ENCODE results near the gene PREX1. TPM values are rescaled to one million over a fixed set of nuclear protein-coding genes. Genes with fewer than 3 reads are reported as not detected.
A peak's percentile ranks its signal among the peaks of the same experiment; 100 is the strongest.
"Not testable (repeated sequence)": the region's sequence is repeated elsewhere in the genome, so short reads cannot be mapped to it uniquely, and the experiment has no call there.

PREX1 gene
- total and polyA plus RNA-seq, 2 donors (not counting 1 experiment from before 2014, with no cell fraction given): 1.0 to 3.1 TPM

GRCh38 chr20:48875914-48876240 is 48.1 kb upstream of the PREX1 start:
- H3K4me2 ChIP-seq (ENCODE audit: extremely low read depth, insufficient read depth, low read length): no peak overlapping the region
- H3K79me2 ChIP-seq (ENCODE audit: control insufficient read depth, insufficient read depth, low read length): no peaks in the 10 kb centered on the region
- H3K9ac ChIP-seq (ENCODE audit: insufficient read depth, low read length): no peak overlapping the region
- H3K9me3 ChIP-seq (ENCODE audit: control insufficient read depth, insufficient read depth, low read depth, low read length): no peaks in the 10 kb centered on the region
- H3K4me3 ChIP-seq (replicated peaks in 1 of 4; ENCODE audit: control extremely low read depth in 1 of 4, insufficient read depth in 1 of 4, low read depth in 3 of 4, low read length in 4 of 4): no peak overlapping the region
- H3K4me1 ChIP-seq (ENCODE audit: control insufficient read depth, extremely low read depth, insufficient read depth, low read length): no peaks in the 10 kb centered on the region
- no peaks in the 10 kb centered on the region for H4K20me1 ChIP-seq (ENCODE audit: control insufficient read depth, extremely low read depth, insufficient read depth, low read length)
- H3K27me3 ChIP-seq (ENCODE audit: control insufficient read depth, insufficient read depth, low read length): no peaks in the 10 kb centered on the region
- H2AFZ ChIP-seq (ENCODE audit: low read length): no peak overlapping the region
- no peaks in the 10 kb centered on the region for H3K36me3 ChIP-seq (ENCODE audit: control insufficient read depth, insufficient read depth, low read length)
- H3K27ac ChIP-seq (ENCODE audit: insufficient read depth, low read length): no peak overlapping the region
- peak; percentile 5 to 13 for DNase-seq (ENCODE audit: low read depth in 2 of 2)
- TF ChIP-seq CTCF (conservative IDR thresholded peaks at IDR 0.05 in 1 of 2, IDR thresholded peaks at IDR 0.05 in 1 of 2; ENCODE audit: low read depth in 1 of 2, low read length in 2 of 2) (no peak), EZH2 (IDR thresholded peaks at IDR 0.05; ENCODE audit: low read length, missing control alignments) (no peak)

GRCh38 chr20:48875233-48875913 is 47.6 kb upstream of the PREX1 start:
- TF ChIP-seq CTCF (conservative IDR thresholded peaks at IDR 0.05 in 1 of 2, IDR thresholded peaks at IDR 0.05 in 1 of 2; ENCODE audit: low read depth in 1 of 2, low read length in 2 of 2) (no peak), EZH2 (IDR thresholded peaks at IDR 0.05; ENCODE audit: low read length, missing control alignments) (no peak)
- Histone ChIP-seq H3K4me1 (ENCODE audit: control insufficient read depth, extremely low read depth, insufficient read depth, low read length) (no peaks in the 10 kb centered on the region), H3K9me3 (ENCODE audit: control insufficient read depth, insufficient read depth, low read depth, low read length) (no peaks in the 10 kb centered on the region), H3K4me2 (ENCODE audit: extremely low read depth, insufficient read depth, low read length) (no peak overlapping the region), H2AFZ (ENCODE audit: low read length) (no peak overlapping the region), H3K36me3 (ENCODE audit: control insufficient read depth, insufficient read depth, low read length) (no peaks in the 10 kb centered on the region), H3K79me2 (ENCODE audit: control insufficient read depth, insufficient read depth, low read length) (no peaks in the 10 kb centered on the region), H3K27ac (ENCODE audit: insufficient read depth, low read length) (no peak overlapping the region), H3K9ac (ENCODE audit: insufficient read depth, low read length) (no peak overlapping the region), H4K20me1 (ENCODE audit: control insufficient read depth, extremely low read depth, insufficient read depth, low read length) (no peaks in the 10 kb centered on the region), H3K27me3 (ENCODE audit: control insufficient read depth, insufficient read depth, low read length) (no peaks in the 10 kb centered on the region), H3K4me3 (replicated peaks in 1 of 4; ENCODE audit: control extremely low read depth in 1 of 4, insufficient read depth in 1 of 4, low read depth in 3 of 4, low read length in 4 of 4) (no peak overlapping the region)
- DNase-seq (ENCODE audit: low read depth in 2 of 2): no peak

GRCh38 chr20:48869442-48869841 is 41.6 kb upstream of the PREX1 start:
- not testable (repeated sequence) for H3K4me3 ChIP-seq (replicated peaks in 1 of 4; ENCODE audit: control extremely low read depth in 1 of 4, insufficient read depth in 1 of 4, low read depth in 3 of 4, low read length in 4 of 4); H3K9ac ChIP-seq (ENCODE audit: insufficient read depth, low read length); H3K4me2 ChIP-seq (ENCODE audit: extremely low read depth, insufficient read depth, low read length); H3K36me3 ChIP-seq (ENCODE audit: control insufficient read depth, insufficient read depth, low read length); H2AFZ ChIP-seq (ENCODE audit: low read length); H3K4me1 ChIP-seq (ENCODE audit: control insufficient read depth, extremely low read depth, insufficient read depth, low read length); DNase-seq (ENCODE audit: low read depth in 2 of 2); H4K20me1 ChIP-seq (ENCODE audit: control insufficient read depth, extremely low read depth, insufficient read depth, low read length); H3K79me2 ChIP-seq (ENCODE audit: control insufficient read depth, insufficient read depth, low read length); H3K27me3 ChIP-seq (ENCODE audit: control insufficient read depth, insufficient read depth, low read length); H3K9me3 ChIP-seq (ENCODE audit: control insufficient read depth, insufficient read depth, low read depth, low read length); H3K27ac ChIP-seq (ENCODE audit: insufficient read depth, low read length)

All from fibroblast of lung (primary cell).